NOMO-1 treated with dmso at 0.1 percent for 144 hours (cell line): ENCODE measurements around the gene TMEM120B.
A peak's percentile ranks its signal among the peaks of the same experiment; 100 is the strongest.
"Not testable (repeated sequence)": the region's sequence is repeated elsewhere in the genome, so short reads cannot be mapped to it uniquely, and the experiment has no call there.

Source experiments
- DNase-seq: peaks from one replicate; lab custom pipeline; 2025; ENCODE audit not compliant: unreplicated experiment; lab: John Stamatoyannopoulos, UW

The TMEM120B gene

GRCh38 chr12:121712461-121713256 lies at the start of gene TMEM120B:
Gene TMEM120B (plus strand): TSS chr12:121712752. CDS start chr12:121712896, 144 bp downstream.
- peak; percentile 33 for DNase-seq

GRCh38 chr12:121663610-121663929 lies 49.0 kb upstream of the TMEM120B start:
- no peak for DNase-seq

- DNase-seq, result not testable (repeated sequence)
These were observed 45.7 kb upstream of the TMEM120B start for GRCh38 chr12:121666829-121667228.

GRCh38 chr12:121668750-121669520 lies 43.6 kb upstream of the TMEM120B start:
- DNase-seq, result no peak

GRCh38 chr12:121669521-121669900 lies 43.0 kb upstream of the TMEM120B start, which contains the start of gene MORN3:
Gene MORN3 (minus strand): TSS chr12:121669654. CDS start chr12:121669483, 171 bp downstream.
- DNase-seq, result no peak

- no peak for DNase-seq
These were observed 39.5 kb upstream of the TMEM120B start for GRCh38 chr12:121673013-121673511.

- DNase-seq, result no peak
These were observed 36.4 kb upstream of the TMEM120B start for GRCh38 chr12:121676190-121676589.

- no peak for DNase-seq
These were observed 34.2 kb upstream of the TMEM120B start for GRCh38 chr12:121678305-121678704.

DNA sequence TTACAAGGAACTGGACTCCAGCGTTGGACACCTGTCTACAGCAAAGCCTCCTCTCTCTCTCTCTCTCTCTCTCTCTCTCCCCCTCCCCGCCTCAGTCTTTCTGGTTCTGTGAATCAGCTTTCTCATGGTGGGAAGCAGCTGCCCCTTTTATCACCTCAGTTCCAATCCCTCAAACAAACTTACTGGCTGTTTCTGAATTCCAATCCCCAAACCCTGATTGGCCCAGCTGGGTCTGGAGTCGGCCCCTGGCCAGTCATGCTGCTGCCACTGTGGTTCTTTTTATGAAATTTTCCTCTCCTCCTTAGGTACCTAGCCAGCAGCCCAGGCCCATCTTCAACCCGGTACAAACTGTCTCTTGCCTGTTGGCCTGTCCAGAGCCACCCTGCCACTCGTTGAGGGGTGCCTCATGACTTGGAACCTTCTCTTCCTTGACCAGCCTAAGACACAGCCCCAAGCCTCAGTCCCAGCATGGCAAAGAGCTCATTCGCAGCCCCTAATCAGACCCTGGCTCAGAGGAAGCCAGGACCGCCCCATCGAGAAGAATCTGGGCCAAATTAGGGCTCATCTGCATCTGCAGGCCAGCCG lies 33.7 kb upstream of the TMEM120B start:
- DNase-seq, result no peak

DNA sequence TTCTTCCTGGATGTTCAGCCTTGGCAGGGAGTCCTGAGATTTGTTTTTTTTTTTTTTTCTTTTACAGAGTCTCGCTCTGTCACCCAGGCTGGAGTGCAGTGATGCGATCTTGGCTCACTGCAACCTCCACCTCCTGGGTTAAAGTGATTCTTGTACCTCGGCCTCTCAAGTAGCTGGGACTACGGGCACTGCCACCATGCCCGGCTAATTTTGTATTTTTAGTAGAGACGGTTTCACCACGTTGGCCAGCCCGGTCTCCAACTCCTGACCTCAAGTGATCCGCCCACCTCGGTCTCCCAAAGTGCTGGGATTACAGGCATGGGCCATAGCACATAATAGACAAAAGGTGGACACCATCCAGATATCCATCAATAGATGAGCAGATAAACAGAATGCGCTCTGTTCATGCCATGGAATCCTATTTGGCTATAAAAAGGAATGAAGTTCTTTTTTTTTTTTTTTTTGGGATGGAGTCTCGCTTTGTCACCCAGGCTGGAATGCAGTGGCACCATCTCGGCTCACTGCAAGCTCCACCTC lies 32.8 kb upstream of the TMEM120B start:
- DNase-seq, result not testable (repeated sequence)

GRCh38 chr12:121688966-121689365 lies 23.6 kb upstream of the TMEM120B start:
- no peak for DNase-seq

GRCh38 chr12:121689430-121689829 lies 23.1 kb upstream of the TMEM120B start:
- no peak for DNase-seq

GRCh38 chr12:121692744-121693143 lies 19.8 kb upstream of the TMEM120B start:
- not testable (repeated sequence) for DNase-seq

- DNase-seq, result no peak
These were observed 19.3 kb upstream of the TMEM120B start for GRCh38 chr12:121693155-121693687.

GRCh38 chr12:121697093-121697698 lies 15.4 kb upstream of the TMEM120B start:
- peak; percentile 9 for DNase-seq

DNA sequence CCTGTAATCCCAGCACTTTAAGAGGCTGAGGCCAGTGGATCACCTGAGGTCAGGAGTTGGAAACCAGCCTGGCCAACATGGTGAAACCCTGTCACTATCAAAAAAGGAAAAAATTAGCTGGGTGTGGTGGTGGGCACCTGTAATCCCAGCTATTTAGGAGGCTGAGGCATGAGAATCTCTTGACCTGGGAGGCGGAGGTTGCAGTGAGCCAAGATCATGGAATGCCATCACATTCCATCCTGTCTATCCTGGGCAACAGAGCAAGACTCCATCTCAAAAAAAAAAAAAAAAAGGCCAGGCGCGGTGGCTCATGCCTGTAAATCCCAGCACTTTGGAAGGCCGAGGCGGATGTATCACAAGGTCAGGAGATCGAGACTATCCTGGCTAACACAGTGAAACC lies 14.7 kb upstream of the TMEM120B start:
- DNase-seq, result not testable (repeated sequence)

DNA sequence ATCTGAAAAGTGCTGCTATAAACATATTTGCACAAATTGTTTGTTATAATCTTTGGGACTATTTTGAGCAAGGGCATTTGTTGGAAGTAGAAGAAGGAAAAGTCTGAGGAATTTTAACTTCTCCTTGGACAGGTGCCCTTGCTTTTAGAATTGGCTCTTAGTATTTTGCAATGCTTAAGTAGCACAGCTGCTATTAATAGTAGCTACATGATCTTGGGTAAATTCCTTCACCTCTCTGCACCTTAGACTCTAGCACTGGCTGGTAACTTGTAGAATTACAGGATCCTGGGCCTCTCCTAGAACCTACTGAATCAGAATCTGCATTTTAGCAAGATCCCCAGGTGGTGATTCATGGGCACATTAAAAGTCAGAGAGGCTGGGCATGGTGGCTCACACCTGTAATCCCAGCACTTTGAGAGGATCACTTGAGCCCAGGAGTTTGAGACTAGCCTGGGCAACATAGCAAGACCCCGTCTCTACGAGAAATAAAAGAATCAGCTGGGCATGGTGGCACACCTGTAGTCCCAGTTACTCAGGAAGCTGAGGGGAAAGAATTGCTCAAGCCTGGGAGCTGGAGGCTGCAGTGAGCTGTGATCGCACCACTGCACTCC lies 10.8 kb upstream of the TMEM120B start:
- DNase-seq, result no peak

GRCh38 chr12:121702944-121703343 lies 9.6 kb upstream of the TMEM120B start:
- no peak for DNase-seq

- no peak for DNase-seq
These were observed 7.0 kb upstream of the TMEM120B start for GRCh38 chr12:121705514-121705913.
